Breast epithelium (tissue), 4 donors: ENCODE data around the gene ATP23. TPM values are rescaled to one million over a fixed set of nuclear protein-coding genes. Genes with fewer than 3 reads are reported as not detected.

Source experiments
- DNase-seq, 2 donors: peaks; one replicate each; pipeline ENCODE4 v3.0.0-alpha.2; 2019; ENCODE audit warnings: low spot score in 2 of 2
- H3K27ac ChIP-seq, 2 donors: fragments of 200-600 bp; sonication (generic) in 1 of 2; one replicate each; pipeline ENCODE4 v1.5.1; 2016 to 2019; ENCODE audit warnings: mild to moderate bottlenecking in 1 of 2
- H3K27me3 ChIP-seq, 2 donors: fragments of 200-600 bp; sonication (generic) in 1 of 2; one replicate each; pipeline versions ENCODE4 v1.5.1 to v1.6.0; 2017 to 2019; ENCODE audit warnings: control low read depth in 1 of 2, mild to moderate bottlenecking in 1 of 2
- H3K36me3 ChIP-seq: fragments of 200-600 bp; one replicate; pipeline ENCODE4 v1.5.1; 2019
- H3K4me1 ChIP-seq, 2 donors: fragments of 200-600 bp; sonication (generic); one replicate each; pipeline ENCODE4 v1.5.1; 2016 to 2019; ENCODE audit warnings: control low read depth in 1 of 2
- H3K4me3 ChIP-seq, 3 donors: fragments of 200-600 bp; sonication (generic); 1 replicate in 2 of 3; 2 replicates in 1 of 3; pipeline ENCODE4 v1.5.1; 2016 to 2019; ENCODE audit warnings: mild to moderate bottlenecking in 3 of 3, moderate library complexity in 2 of 3
- H3K9me3 ChIP-seq, 2 donors: fragments of 200-600 bp; sonication (generic) in 1 of 2; one replicate each; pipeline ENCODE4 v1.5.1; 2016 to 2019; ENCODE audit warnings: control low read depth in 1 of 2
- CTCF ChIP-seq, 3 donors: fragments of 450-650 bp; IDR thresholded peaks; one replicate each; pipeline ENCODE4 v1.5.1; 2016 to 2017; ENCODE audit warnings: antibody characterized with exemption in 3 of 3, mild to moderate bottlenecking in 3 of 3, moderate library complexity in 3 of 3
- POLR2A ChIP-seq: fragments of 450-650 bp; IDR thresholded peaks from one replicate; pipeline ENCODE4 v1.6.1; 2016; ENCODE audit warnings: antibody characterized with exemption, mild to moderate bottlenecking, moderate library complexity
- POLR2AphosphoS5 ChIP-seq, 3 donors: sonication (generic); formaldehyde crosslinking; IDR thresholded peaks; one replicate each; pipeline ENCODE4 v1.6.1; 2017; ENCODE audit warnings: antibody characterized with exemption in 3 of 3
- intact Hi-C: fragments of 100-400 bp; cut with DNase I; formaldehyde crosslinking; loops from one replicate; pipeline ENCODE4 v1.15.1; 2023; ENCODE audit warnings: low total_unique reads
- total RNA-seq, 3 donors: library from RNA; depleted of rRNA; stranded (reverse); fragments of >200 nt; gene quantifications; one replicate each; pipeline ENCODE4 v1.1.0, GENCODE V29; 2016

Gene ATP23
- total RNA-seq, 3 donors from 2014 or later, result 6.4 to 33.1 (median 13.4) TPM

DNA sequence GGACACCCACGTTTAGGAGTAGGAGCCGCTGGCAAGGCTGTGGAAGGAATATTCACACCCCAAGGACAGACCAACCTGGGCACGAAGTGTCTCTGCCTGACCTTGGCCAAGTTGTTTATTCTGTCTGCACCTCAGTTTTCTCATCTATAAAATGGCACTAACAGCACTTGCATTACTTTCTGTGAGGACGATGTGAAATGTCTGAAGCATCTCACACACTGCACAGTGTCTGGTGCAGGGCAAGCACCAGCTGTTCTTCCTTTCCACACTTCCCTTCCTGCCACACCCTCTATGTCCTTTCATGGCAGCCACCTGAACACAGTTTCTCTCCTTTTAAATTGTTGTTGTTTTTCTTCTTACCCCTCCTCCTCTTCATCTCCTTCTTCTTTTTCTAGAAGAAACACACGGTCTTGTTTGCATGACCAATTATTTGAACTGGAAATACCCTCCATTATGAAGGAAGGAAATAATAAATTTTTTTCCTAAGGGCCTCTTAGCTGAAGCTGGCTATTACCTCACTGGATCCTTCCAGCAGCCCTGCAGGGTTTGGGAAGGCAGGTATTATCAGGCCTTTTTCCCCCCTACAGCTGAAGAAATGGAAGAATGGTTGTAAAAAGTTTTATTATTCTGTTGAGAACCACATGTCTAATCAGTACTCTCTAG lies 42.9 kb upstream of the ATP23 start:
- H3K4me1 ChIP-seq, result peaks cover 18 to 42% of the 10 kb centered on the region in 2 donors
- TF ChIP-seq POLR2AphosphoS5 (IDR thresholded peaks at IDR 0.05), result no peak
- no peak for TF ChIP-seq CTCF (IDR thresholded peaks at IDR 0.05)
- peak overlapping the region; percentile 94 to 98 for H3K27ac ChIP-seq
- intact Hi-C loops, result loop anchor here (5.0 kb wide), 1 partner anchor 61 kb away; no protein-coding TSS in a partner anchor
- H3K27me3 ChIP-seq, result no peaks in the 10 kb centered on the region
- no peaks in the 10 kb centered on the region for H3K9me3 ChIP-seq
- H3K36me3 ChIP-seq, result no peaks in the 10 kb centered on the region
- no peak overlapping the region for H3K4me3 ChIP-seq
- DNase-seq, result no peak

- H3K27me3 ChIP-seq, result no peaks in the 10 kb centered on the region
- H3K4me1 ChIP-seq, result peaks cover 17 to 38% of the 10 kb centered on the region in 2 donors
- H3K27ac ChIP-seq, result peak overlapping the region; percentile 76 to 94
- H3K36me3 ChIP-seq, result no peaks in the 10 kb centered on the region
- H3K4me3 ChIP-seq, result no peak overlapping the region
- intact Hi-C loops, result loop anchor here (5.0 kb wide), 1 partner anchor 62 kb away; no protein-coding TSS in a partner anchor
- no peak for TF ChIP-seq CTCF (IDR thresholded peaks at IDR 0.05)
- peak; percentile 18 to 30 (median 19) for TF ChIP-seq POLR2AphosphoS5 (IDR thresholded peaks at IDR 0.05)
- no peaks in the 10 kb centered on the region for H3K9me3 ChIP-seq
- peak; percentile 62 to 65 for DNase-seq
These were observed 42.2 kb upstream of the ATP23 start for GRCh38 chr12:57899010-57899662.

DNA sequence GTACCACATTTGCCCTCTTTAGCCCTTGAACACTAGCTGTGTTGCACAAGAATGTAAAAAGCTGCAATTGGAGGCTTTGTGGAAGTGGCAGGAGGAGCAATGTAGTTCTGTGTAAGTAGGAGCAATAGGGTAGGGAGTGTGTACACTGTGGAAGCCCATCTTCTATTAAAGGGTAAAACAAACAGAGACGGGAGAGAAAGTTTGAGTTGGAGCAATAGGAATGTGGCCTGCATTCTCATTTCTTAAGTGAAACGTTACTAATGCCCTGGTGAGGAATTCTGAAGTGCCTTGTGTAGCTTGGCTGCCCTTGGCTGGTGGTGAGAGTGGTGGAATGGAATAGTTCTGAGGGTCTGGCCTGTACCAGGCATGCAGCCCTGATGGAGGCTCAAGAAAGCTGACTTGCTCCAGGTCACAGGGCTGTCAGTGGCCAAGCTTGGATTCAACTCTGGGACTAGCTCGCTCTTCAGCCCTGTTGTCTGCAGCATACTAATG lies 38.8 kb upstream of the ATP23 start:
- Histone ChIP-seq H3K36me3 (no peaks in the 10 kb centered on the region), H3K27me3 (no peaks in the 10 kb centered on the region), H3K27ac (no peak overlapping the region), H3K4me1 (peaks cover 5 to 25% of the 10 kb centered on the region in 2 donors), H3K9me3 (no peaks in the 10 kb centered on the region), H3K4me3 (no peak overlapping the region)
- intact Hi-C loops, result no loop called here
- TF ChIP-seq POLR2AphosphoS5 (IDR thresholded peaks at IDR 0.05) (no peak), CTCF (IDR thresholded peaks at IDR 0.05) (no peak), POLR2A (no peak)
- no peak for DNase-seq

GRCh38 chr12:57904426-57904825 lies 36.9 kb upstream of the ATP23 start:
- Histone ChIP-seq H3K4me1 (peaks cover 0 to 9% of the 10 kb centered on the region in 2 donors), H3K36me3 (no peaks in the 10 kb centered on the region), H3K27me3 (no peaks in the 10 kb centered on the region), H3K9me3 (no peaks in the 10 kb centered on the region), H3K27ac (no peak overlapping the region), H3K4me3 (no peak overlapping the region)
- intact Hi-C loops, result no loop called here
- TF ChIP-seq POLR2AphosphoS5 (IDR thresholded peaks at IDR 0.05), result no peak
- TF ChIP-seq CTCF (IDR thresholded peaks at IDR 0.05), result no peak
- TF ChIP-seq POLR2A, result no peak
- DNase-seq, result no peak
